Body of pancreas (tissue), 4 donors: ENCODE measurements around the gene SVIP.

Experiments
- POLR2A ChIP-seq, 3 donors: fragments of 450-650 bp; IDR thresholded peaks; one replicate each; pipeline ENCODE4 v1.6.1; 2016; ENCODE audit warnings: antibody characterized with exemption in 3 of 3, mild to moderate bottlenecking in 2 of 3
- TF ChIP-seq, protein P1 (sequence below), 7 experiments: fragments of 450-650 bp in 4 of 7; fragments of 200-600 bp in 3 of 7; sonication (generic) in 3 of 7; IDR thresholded peaks; one replicate each; pipeline ENCODE4 v1.5.1; 2016 to 2019; ENCODE audit warnings: antibody characterized with exemption in 7 of 7

DNA sequence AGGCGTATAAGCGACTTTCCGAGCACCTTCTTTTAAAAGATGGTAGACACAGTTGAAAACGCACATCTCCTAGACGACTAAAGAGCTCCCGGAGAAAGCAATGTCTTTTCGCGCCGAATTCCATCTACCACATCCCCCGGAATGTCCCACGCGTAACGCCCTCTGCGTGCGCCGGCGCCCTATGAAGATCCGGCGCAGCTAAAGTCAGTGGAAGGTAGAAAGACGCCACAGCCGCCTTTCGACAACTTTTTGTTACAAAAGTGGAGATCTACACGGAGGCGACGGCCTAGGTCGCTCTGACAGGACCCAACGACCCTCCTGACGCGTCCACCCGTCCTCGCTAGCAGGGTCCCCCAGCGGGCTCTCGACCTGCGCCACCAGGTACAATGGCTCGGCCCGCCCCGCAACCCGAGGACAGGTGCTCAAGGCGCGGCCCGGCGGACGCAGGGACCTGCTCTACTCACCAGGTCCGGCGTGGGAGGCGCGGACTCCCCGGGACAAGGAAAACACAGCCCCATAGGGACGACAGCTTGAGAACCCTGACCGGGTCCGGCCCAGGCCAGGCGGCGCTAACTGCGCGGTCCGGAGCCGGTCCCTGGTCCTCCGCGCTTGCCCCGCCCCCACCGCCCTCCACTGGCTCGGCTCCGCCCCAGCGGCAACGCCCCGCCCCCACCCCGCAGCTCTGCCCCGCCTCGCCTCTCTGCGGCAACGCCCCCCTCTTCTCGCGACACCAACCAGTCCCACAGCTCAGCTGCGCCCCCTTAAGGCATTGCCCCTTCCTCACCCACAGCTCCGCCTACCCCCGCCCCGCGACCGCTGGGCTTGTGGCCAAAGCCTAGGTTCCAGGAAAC, at the start of gene SVIP:
- peak; percentile 87 to 93 (median 90) for TF ChIP-seq POLR2A (IDR thresholded peaks at IDR 0.05)
- TF ChIP-seq, protein P1, sequence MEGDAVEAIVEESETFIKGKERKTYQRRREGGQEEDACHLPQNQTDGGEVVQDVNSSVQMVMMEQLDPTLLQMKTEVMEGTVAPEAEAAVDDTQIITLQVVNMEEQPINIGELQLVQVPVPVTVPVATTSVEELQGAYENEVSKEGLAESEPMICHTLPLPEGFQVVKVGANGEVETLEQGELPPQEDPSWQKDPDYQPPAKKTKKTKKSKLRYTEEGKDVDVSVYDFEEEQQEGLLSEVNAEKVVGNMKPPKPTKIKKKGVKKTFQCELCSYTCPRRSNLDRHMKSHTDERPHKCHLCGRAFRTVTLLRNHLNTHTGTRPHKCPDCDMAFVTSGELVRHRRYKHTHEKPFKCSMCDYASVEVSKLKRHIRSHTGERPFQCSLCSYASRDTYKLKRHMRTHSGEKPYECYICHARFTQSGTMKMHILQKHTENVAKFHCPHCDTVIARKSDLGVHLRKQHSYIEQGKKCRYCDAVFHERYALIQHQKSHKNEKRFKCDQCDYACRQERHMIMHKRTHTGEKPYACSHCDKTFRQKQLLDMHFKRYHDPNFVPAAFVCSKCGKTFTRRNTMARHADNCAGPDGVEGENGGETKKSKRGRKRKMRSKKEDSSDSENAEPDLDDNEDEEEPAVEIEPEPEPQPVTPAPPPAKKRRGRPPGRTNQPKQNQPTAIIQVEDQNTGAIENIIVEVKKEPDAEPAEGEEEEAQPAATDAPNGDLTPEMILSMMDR (IDR thresholded peaks at IDR 0.05) = peak; percentile 44 to 88 (median 67)
